GM12801 (cell line): Measurements from ENCODE around the gene FRMD4B.

Experiments
- CTCF ChIP-seq: IDR thresholded peaks from one replicate; pipeline ENCODE4 v1.5.1; 2011; ENCODE audit warnings: control low read depth; ENCODE audit not compliant: insufficient read length; ENCODE audit errors: extremely low read depth

FRMD4B gene

GRCh38 chr3:69304396-69304795, 81.5 kb downstream of the FRMD4B start:
- no peak for TF ChIP-seq CTCF

GRCh38 chr3:69300296-69300695, 85.6 kb downstream of the FRMD4B start:
- TF ChIP-seq CTCF = no peak

- TF ChIP-seq CTCF = no peak
These were observed 86.5 kb downstream of the FRMD4B start for GRCh38 chr3:69299344-69299743.

- TF ChIP-seq CTCF = no peak
These were observed 88.4 kb downstream of the FRMD4B start for GRCh38 chr3:69297501-69297900.

GRCh38 chr3:69296995-69297394, 88.9 kb downstream of the FRMD4B start:
- TF ChIP-seq CTCF = no peak

- TF ChIP-seq CTCF = no peak
These were observed 91.7 kb downstream of the FRMD4B start for GRCh38 chr3:69294014-69294766.

GRCh38 chr3:69292959-69293574, 92.8 kb downstream of the FRMD4B start:
- no peak for TF ChIP-seq CTCF
